GM18502 (cell line): Measurements from ENCODE around the gene LEO1.

ENCODE experiments used
- ATAC-seq: cut with Tn5 transposase; IDR thresholded peaks from one replicate; pipeline ENCODE4 v1.9.1; 2021; ENCODE audit warnings: mild to moderate bottlenecking; ENCODE audit not compliant: unreplicated experiment, poor library complexity

LEO1 gene

GRCh38 chr15:51935466-51936104, 36.0 kb downstream of the LEO1 start:
- ATAC-seq, result peak; percentile 96

GRCh38 chr15:51932161-51932560, 39.4 kb downstream of the LEO1 start:
- ATAC-seq, result no peak

- ATAC-seq, result no peak
These were observed 39.9 kb downstream of the LEO1 start for GRCh38 chr15:51931638-51932037.

- no peak for ATAC-seq
These were observed 40.6 kb downstream of the LEO1 start for GRCh38 chr15:51931016-51931415.

GRCh38 chr15:51926809-51927208, 44.8 kb downstream of the LEO1 start:
- ATAC-seq, result no peak

GRCh38 chr15:51924156-51925068, 47.2 kb downstream of the LEO1 start:
- ATAC-seq, result no peak

GRCh38 chr15:51917493-51917892, 54.1 kb downstream of the LEO1 start:
- ATAC-seq, result no peak

DNA sequence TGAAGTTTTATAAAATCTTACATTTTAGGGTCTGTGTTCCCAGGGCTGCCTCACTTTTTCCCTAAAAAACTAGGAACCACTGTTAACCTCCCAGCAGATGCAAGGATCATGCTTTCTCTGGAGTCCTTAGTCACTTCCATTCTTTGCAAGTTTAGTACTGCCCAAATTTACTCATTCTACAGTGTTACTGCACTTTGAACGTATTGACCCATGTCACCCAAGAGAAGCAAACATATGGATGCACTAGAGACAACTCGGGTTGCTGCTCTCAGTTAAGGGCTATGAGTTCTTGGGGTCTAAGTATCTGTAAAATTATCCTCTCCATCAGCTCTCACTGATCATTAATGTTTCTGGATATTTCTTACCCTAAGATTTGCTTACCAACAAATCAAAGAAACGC, 59.0 kb downstream of the LEO1 start:
- ATAC-seq, result no peak

DNA sequence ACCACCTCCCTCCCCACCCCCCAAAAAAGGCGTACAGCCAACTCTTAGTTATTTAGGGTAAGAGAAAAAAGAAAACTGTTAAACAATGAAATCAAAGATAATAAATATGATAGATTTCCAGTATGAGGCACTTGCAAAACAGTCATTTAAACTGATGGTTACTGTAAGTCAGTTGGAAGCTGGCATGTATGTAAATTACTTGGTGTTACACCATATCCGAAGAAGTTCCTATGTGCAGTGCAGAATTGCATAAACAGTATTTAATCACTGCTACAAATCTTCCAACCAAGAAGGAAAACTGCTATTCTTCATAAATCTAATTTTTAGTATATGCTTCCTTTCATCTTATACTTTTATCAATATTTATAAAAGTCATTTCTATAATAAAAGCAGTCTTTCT, 62.0 kb downstream of the LEO1 start:
- no peak for ATAC-seq

- no peak for ATAC-seq
These were observed 63.3 kb downstream of the LEO1 start for GRCh38 chr15:51908316-51908715.

- ATAC-seq, result no peak
These were observed 64.3 kb downstream of the LEO1 start for GRCh38 chr15:51907136-51907862.

DNA sequence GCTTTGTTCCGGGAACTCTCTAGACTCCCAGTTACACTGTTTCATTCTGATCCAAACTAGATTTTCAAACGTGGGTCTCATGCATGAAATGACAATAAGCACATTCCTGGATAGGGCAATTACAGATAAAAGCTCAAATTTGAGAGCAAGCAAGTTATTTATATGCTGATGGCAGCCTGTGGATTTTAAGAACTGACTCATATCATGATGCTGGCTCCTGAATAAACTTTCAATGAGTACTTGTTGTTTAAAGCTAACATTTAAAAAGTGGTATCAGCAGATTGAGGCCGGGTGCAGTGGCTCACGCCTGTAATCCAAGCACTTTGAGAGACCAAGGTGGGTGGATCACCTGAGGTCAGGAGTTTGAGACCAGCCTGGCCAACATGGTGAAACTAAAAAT, 66.6 kb downstream of the LEO1 start:
- no peak for ATAC-seq

GRCh38 chr15:51904421-51904820, 67.2 kb downstream of the LEO1 start:
- no peak for ATAC-seq

DNA sequence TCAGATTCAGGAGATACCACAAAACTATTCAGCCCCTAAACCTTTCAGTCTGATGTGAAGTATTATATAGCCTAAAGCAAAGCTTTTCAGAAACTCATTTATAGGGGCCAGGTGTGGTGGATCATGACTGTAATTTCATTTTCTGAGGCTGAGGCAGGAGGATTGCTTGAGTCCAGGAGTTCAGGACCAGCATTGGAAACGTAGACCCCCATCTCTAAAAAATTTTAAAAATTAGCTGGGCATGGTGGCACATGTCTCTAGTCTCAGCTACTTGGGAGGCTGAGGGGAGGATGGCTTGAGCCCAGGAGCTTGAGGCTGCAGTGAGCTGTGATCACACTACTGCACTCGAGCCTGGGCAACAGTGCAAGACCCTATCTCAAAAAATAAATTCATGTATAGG, 82.1 kb downstream of the LEO1 start:
- ATAC-seq, result no peak

DNA sequence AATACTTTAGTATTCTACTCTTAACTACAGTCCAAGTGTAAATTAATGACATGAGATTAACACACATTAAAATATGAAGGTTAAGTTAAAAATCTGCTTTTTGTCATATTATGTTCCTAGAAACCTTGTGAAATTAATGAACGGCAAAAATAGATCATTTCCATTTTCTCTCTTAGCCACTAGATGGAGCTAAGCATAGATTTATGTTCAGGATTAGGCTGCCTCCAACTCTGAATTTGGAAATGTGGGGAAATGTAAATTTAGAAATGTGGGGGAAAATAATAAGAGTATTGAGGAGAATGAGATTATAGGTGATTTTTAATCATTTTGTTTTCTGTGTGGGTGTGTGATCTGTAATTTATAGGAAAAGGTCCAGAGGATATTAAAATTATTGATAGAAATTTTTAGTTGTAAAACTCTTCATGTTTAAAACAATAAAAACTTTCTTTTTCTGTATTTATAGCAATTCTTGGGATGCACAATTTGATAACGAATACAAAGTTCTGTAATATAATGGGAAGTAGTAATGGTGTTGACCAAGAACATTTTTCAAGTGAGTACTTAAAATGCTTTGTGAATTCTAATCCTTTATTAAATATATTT, 82.9 kb downstream of the LEO1 start:
- ATAC-seq, result no peak
